ENCODE measurements around the gene MAP1A.

DNA sequence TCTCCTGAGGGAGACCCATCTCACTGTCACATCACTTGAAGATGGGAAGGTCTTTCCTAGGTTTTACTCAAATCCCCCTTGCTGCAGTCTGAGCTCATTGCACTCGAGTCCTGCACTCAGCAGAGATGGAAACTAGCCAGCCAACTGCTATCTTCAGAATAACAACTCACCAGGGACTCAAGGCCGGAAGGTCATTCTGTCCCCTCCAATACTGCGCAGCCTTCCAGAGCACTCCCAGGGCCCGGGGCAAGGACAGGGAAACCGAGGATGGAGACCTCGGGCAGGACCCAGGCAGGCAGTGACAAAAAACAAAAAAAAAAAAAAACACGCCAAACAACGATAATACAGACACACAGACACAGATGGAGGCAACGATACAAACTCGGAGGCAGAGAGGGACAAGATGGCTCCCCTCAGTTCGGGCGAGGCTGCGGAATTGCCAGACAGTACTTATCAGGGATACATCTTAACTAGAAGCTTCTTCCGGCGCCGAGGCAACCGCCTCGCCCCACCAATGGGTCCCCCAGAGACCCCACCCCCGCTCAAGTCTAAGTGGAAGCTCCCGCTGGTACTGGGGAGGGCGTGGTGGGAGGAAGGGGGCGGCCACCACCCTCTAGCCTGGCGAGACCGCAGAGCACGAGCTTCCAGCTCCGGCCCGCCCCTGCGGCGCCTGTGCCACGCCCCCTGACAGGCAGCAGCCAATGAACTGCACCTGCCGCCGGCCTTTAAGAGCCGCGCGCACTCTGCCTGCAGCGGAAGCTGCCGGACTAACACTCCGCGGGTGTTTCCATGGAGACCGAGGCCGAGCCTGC is 7.0 kb upstream of the MAP1A start:
- TF ChIP-seq, protein P1, sequence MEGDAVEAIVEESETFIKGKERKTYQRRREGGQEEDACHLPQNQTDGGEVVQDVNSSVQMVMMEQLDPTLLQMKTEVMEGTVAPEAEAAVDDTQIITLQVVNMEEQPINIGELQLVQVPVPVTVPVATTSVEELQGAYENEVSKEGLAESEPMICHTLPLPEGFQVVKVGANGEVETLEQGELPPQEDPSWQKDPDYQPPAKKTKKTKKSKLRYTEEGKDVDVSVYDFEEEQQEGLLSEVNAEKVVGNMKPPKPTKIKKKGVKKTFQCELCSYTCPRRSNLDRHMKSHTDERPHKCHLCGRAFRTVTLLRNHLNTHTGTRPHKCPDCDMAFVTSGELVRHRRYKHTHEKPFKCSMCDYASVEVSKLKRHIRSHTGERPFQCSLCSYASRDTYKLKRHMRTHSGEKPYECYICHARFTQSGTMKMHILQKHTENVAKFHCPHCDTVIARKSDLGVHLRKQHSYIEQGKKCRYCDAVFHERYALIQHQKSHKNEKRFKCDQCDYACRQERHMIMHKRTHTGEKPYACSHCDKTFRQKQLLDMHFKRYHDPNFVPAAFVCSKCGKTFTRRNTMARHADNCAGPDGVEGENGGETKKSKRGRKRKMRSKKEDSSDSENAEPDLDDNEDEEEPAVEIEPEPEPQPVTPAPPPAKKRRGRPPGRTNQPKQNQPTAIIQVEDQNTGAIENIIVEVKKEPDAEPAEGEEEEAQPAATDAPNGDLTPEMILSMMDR (IDR thresholded peaks at IDR 0.05), result no peak
- TF ChIP-seq POLR2A (IDR thresholded peaks at IDR 0.05), result no peak

Data from lower leg skin (tissue), 3 donors.